Muscle of leg (tissue), 11 donors: ENCODE data around the gene CHST15. TPM values are rescaled to one million over a fixed set of nuclear protein-coding genes. Genes with fewer than 3 reads are reported as not detected.
A peak's percentile ranks its signal among the peaks of the same experiment; 100 is the strongest.

ENCODE experiments used
- DNase-seq: peaks from one replicate; pipeline ENCODE4 v3.0.0; 2013
- H3K27ac ChIP-seq: one replicate; pipeline ENCODE4 v1.5.1; 2013; ENCODE audit warnings: mild to moderate bottlenecking, low read length, control low read depth
- H3K27me3 ChIP-seq: one replicate; pipeline ENCODE4 v1.6.1; 2013; ENCODE audit warnings: low read length; ENCODE audit not compliant: control insufficient read depth, insufficient read depth
- H3K36me3 ChIP-seq: one replicate; pipeline ENCODE4 v1.6.1; 2013; ENCODE audit warnings: low read length; ENCODE audit not compliant: control insufficient read depth, insufficient read depth
- H3K4me1 ChIP-seq: one replicate; pipeline ENCODE4 v1.6.1; 2013; ENCODE audit warnings: low read length; ENCODE audit not compliant: control insufficient read depth, insufficient read depth
- H3K4me3 ChIP-seq: one replicate; pipeline ENCODE4 v1.5.1; 2013; ENCODE audit warnings: low read length, control low read depth
- H3K9me3 ChIP-seq: replicated peaks from 2 replicates; pipeline ENCODE4 v1.6.1; 2013; ENCODE audit warnings: low read depth, low read length; ENCODE audit not compliant: control insufficient read depth
- WGBS: methylation state at CpG from one replicate; pipeline ENCODE4 v1.1.5; 2013; ENCODE audit warnings: missing lambda C conversion rate; ENCODE audit not compliant: insufficient coverage; 5-methylcytosine and 5-hydroxymethylcytosine counted together
- polyA plus RNA-seq, 8 donors: library from polyadenylated mRNA; unstranded; fragments of 120-200 nt; gene quantifications; one replicate each; pipeline versions ENCODE4 v1.2.1 to v1.2.3, GENCODE V29; 2013; ENCODE audit warnings: inconsistent platforms in 1 of 8, low replicate concordance in 1 of 8; ENCODE audit not compliant: insufficient read length in 8 of 8, insufficient read depth in 1 of 8
- total RNA-seq: library from RNA; stranded (reverse); fragments of 120-200 nt; gene quantifications from one replicate; pipeline ENCODE4 v1.2.4, GENCODE V29; 2013

The CHST15 gene
- total and polyA plus RNA-seq, 9 donors: 10.6 to 19.7 (median 16.3) TPM

DNA sequence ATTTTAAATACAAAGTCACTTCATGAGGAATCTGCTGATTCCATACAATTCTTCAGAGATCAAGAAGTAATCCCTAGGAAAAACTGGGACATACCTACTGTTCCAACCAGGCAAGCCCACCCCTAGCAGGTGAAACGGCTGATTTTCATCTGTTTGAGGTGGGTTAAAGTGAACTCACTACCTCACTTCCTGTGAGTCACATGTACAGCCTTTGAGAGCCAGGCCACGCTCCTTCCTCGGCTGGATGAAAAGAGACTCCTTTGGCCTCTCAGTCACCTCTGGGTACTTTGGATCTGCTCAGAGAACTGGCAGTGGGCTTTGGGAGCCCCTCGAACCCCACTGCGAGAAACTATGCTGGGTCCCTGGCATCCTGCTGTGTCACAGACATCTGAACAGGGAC lies 68.2 kb downstream of the CHST15 start:
- DNase-seq: no peak
- H3K27ac ChIP-seq: no peak overlapping the region
- H3K9me3 ChIP-seq: no peaks in the 10 kb centered on the region
- H3K27me3 ChIP-seq: no peaks in the 10 kb centered on the region
- H3K4me1 ChIP-seq: peaks cover 39% of the 10 kb centered on the region
- WGBS: 64% methylated on average over 4 of the region's 5 CpGs
- H3K4me3 ChIP-seq: no peak overlapping the region
- peaks cover 4% of the 10 kb centered on the region for H3K36me3 ChIP-seq

DNA sequence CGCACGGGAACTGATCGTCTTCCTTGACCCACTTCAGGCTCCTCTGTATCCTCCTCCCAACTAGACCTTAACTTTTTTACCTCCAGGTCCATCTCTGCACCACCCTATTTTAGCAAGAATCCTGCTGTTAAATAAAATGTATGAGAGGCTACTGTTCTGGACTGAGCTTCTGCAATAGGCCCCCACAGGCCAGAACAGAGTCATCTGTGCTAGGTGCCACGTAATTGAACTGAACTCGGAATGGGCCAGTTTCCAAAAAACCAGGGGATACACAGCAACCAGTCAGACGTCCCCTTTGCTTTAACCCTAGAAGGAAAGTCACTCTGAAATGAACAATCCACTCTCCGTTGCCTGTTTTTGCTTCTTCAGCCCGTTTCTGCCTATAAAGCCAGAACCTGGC lies 71.3 kb downstream of the CHST15 start:
- 49% methylated on average over 8 of the region's 8 CpGs for WGBS
- Histone ChIP-seq H3K9me3 (no peaks in the 10 kb centered on the region), H3K4me3 (no peak overlapping the region), H3K27me3 (no peaks in the 10 kb centered on the region), H3K27ac (no peak overlapping the region), H3K4me1 (peaks cover 34% of the 10 kb centered on the region), H3K36me3 (peaks cover 12% of the 10 kb centered on the region)
- no peak for DNase-seq

DNA sequence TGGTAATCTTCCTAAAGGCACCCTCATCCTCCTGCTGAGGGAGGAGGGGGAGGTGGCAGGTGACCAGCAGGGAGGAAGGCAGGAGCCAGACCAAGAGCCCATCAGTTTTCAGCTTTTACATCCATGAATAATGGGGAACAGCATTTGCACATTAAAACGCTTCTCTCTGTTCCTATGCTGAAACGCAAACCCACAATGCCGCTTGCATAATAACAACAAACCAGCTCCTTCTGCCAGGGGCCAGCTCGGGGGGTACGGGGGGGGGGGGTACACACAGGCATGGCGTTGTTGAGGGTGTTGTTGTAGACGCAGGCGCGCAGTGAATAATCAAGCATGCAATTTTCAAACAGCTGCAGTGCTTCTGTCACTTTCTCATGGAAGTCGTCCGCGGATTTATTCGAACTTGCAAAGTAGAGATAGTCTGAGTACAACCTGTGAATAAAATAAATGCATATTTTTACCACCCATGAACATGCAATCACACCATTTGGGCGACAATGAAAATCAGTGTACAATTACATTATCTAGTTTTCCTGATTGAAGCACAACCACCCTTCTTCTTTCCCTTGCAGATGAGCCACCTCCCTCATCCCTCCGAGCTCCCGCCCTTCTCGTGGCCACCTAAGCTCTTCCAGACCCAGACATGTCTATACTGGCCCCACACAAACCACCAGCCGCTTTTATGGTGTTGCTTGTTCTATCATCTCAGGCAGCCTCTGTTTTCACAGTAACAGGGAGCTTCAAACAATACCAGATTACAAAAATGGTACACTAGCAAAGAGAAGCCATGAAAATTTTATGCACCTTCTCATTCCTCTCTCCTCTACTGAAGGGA lies 72.2 kb downstream of the CHST15 start:
- Histone ChIP-seq H3K27me3 (no peaks in the 10 kb centered on the region), H3K4me1 (peaks cover 32% of the 10 kb centered on the region), H3K27ac (no peak overlapping the region), H3K4me3 (no peak overlapping the region), H3K9me3 (no peaks in the 10 kb centered on the region), H3K36me3 (peaks cover 12% of the 10 kb centered on the region)
- WGBS: 60% methylated on average over 9 of the region's 18 CpGs
- DNase-seq: peak; percentile 49

DNA sequence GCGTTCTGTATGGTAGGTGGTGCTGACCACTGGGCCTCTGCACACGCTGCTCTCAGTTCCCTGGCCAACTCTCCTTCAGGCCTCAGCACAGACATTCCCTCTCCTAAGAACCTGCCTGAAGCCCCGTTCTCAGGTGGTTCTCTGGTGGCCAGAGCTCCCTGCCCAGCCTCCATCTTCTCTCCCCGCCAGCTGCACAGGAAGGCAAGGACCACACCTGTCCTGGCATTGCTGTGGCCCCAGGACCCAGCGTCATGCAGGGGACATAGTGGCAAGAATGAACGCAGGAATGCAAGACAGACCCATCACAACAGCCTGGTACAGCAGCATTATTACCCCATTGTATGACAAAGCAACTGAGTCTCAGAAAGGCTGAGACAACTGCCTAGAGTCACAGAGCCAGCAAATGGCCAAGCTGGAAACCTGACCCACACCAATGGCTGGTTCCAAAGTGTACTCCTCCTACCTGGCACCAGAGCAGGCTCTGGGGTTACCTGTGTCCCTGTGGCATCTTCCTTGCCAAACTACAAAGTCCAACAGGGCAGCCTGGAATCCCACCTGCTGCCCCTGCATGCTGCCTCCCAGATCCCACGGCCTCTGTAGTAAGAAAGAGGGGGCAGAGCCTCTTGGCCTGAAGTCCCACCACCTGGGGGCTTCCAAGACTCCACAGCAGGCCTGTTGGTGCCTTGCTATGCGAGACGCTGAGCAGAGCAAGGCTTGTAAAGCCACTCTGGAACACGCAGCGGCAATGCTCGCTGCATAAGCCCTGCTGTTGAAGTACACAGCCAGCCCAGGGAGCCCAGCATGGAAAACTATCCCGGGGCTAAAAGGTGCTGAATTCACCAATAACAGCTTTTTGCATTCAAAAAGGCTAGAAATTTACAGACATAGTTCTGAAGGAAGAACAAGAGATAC lies 73.3 kb downstream of the CHST15 start:
- peaks cover 24% of the 10 kb centered on the region for H3K4me1 ChIP-seq
- peak overlapping the region; percentile 20 for H3K27ac ChIP-seq
- H3K27me3 ChIP-seq: no peaks in the 10 kb centered on the region
- WGBS: 52% methylated on average over 10 of the region's 13 CpGs
- H3K9me3 ChIP-seq: no peaks in the 10 kb centered on the region
- no peak for DNase-seq
- H3K36me3 ChIP-seq: peaks cover 12% of the 10 kb centered on the region
- H3K4me3 ChIP-seq: no peak overlapping the region

DNA sequence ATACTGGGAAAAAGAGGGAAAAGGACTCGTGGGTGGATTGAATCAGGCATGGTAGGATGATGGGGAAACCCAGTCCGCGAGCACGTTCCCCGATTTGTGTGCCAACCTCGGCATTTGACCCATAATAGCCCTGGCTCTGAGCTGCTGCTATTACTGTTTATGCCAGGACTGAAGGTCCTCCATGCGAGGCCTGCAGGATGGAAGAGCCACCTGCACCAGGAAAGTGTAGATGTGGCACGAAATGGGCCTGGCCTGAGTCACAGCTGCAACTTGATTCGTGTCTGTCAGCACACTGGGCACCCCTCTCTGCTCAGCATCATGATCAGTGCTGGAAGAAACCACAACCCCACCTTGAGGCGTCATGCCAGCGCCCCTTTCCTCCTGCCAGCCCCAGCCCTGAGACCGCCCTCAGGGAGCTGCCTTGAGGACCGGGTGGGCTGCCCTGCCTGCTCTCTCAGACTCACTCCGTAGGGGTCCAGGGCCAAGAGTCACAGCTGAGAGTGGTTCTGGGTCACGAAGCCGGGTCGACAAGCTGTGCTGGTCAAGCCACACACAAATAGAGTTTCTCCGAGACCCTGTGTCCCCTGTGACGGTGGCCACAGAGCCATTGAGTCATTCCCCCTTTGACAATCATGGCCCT lies 74.4 kb downstream of the CHST15 start:
- 88% methylated on average over 19 of the region's 19 CpGs for WGBS
- H3K4me3 ChIP-seq: no peak overlapping the region
- DNase-seq: no peak
- H3K4me1 ChIP-seq: peaks cover 24% of the 10 kb centered on the region
- H3K27ac ChIP-seq: no peak overlapping the region
- H3K36me3 ChIP-seq: peaks cover 13% of the 10 kb centered on the region
- H3K27me3 ChIP-seq: no peaks in the 10 kb centered on the region
- H3K9me3 ChIP-seq: no peaks in the 10 kb centered on the region

DNA sequence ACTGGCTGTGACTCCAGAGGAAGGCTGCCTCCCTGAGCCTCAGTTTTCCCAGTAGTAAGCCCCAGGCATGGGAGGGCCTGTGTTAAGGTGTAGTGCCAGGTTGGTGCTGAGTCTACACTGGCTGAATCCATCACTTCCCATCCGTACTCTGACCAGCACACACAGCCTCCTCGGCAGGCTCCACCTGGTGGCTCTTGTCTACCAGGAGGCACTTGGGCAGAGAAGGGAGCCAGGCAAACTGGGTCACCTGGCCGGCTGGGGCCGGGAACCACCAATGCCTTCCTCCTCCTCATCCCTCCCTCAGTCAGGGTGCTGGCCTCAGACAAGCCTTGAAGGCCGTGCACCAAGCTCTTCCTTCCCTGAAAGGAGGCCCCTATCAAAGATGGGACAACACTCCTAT lies 75.7 kb downstream of the CHST15 start:
- Histone ChIP-seq H3K36me3 (peaks cover 18% of the 10 kb centered on the region), H3K4me1 (peaks cover 24% of the 10 kb centered on the region), H3K9me3 (peaks cover 10% of the 10 kb centered on the region), H3K27ac (no peak overlapping the region), H3K4me3 (no peak overlapping the region), H3K27me3 (no peaks in the 10 kb centered on the region)
- 81% methylated on average over 5 of the region's 5 CpGs for WGBS
- no peak for DNase-seq

DNA sequence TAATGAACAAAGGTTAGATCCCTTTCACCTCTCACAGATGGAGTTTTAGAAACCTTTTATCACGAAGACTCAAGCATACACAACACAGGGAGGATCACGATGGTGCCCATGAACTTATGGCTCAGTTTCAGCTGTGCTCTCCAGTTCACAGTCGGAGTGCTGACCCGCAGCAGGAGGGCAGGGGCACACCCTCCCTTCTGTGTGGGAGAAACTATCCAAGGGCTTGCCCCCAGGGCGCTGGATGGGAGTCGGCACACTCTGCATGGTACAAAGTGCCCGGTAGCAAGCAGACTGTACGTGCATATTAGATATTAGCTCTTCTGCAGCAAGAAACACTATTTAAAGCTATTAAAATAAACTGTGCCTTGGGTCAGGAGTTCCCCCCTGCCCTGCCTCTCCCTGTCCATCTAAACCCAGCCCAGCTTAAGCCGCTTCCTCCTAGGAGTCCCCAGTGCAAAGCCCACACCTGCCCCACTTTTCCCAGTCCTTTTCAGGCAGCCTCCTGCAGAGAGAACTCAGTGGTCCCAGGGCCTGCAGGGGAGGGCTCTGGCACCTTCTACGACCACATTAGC lies 76.5 kb downstream of the CHST15 start:
- WGBS: 78% methylated on average over 8 of the region's 10 CpGs
- no peak overlapping the region for H3K27ac ChIP-seq
- H3K4me1 ChIP-seq: peaks cover 20% of the 10 kb centered on the region
- peaks cover 20% of the 10 kb centered on the region for H3K36me3 ChIP-seq
- peaks cover 10% of the 10 kb centered on the region for H3K9me3 ChIP-seq
- H3K27me3 ChIP-seq: no peaks in the 10 kb centered on the region
- no peak for DNase-seq
- H3K4me3 ChIP-seq: no peak overlapping the region

DNA sequence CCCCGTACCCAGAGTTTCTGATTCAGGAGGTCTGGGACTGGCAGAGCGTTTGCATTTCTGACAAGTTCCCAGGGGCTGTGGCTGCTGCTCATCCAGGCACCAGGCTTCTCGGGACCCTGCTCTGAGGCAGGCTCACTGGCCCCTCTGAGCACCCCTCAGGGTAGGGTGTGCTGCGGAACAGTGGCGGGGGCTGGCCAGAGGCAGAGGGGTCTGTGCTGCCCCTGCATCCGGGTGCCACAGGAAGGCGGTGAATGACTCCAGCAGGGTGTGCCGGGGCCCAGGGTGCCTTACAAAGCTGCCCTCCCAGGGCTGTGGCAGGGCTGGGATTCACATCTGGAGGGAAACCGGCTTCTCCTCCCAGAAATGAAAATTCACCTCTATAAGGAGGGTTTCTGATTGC lies 77.4 kb downstream of the CHST15 start:
- H3K36me3 ChIP-seq: peaks cover 20% of the 10 kb centered on the region
- H3K27ac ChIP-seq: no peak overlapping the region
- no peak overlapping the region for H3K4me3 ChIP-seq
- 90% methylated on average over 4 of the region's 9 CpGs for WGBS
- H3K9me3 ChIP-seq: peaks cover 10% of the 10 kb centered on the region
- H3K27me3 ChIP-seq: no peaks in the 10 kb centered on the region
- H3K4me1 ChIP-seq: peaks cover 17% of the 10 kb centered on the region
- DNase-seq: no peak

DNA sequence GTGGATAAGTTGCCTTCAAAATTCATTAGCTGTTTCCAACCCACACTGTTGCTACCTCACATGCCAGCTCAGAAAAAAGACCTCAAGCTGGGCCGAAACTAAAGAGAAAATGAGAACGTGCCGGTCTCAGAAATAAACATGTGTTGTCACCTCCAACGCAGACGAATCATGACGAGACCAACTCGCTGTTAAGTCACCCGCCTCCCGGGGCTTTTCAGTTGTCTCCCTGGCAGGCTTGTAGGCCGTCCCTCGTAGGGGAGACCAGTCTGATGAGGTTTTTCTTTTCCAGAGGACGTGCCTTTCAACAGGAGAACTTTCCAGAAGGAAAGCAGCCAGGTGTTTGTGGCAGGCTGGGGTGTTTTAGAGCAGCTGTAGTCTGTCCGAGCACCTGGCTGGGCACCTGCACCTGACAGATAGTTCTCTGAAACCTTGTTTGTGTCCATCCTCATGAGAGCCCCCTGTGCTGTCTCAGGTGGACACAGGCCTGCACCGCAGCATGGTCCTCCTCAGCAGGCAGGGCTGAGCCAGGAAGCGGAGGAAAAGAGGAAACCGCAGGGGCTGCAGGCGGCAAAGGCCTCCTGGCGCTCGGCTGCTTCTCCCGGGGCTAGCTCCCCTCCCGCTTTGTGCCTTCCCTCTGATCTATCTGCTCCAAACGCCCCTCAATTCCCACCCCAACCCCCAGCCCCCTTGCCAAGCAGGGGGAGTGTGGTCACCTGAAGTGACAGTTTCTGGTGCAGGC lies 78.8 kb downstream of the CHST15 start:
- Histone ChIP-seq H3K36me3 (peaks cover 11% of the 10 kb centered on the region), H3K27me3 (no peaks in the 10 kb centered on the region), H3K9me3 (peaks cover 10% of the 10 kb centered on the region), H3K27ac (no peak overlapping the region), H3K4me1 (peaks cover 16% of the 10 kb centered on the region), H3K4me3 (no peak overlapping the region)
- WGBS: 91% methylated on average over 11 of the region's 22 CpGs
- no peak for DNase-seq
